Endothelial cell of hepatic sinusoid (primary cell): ENCODE data around the gene SDSL.

ENCODE experiments used
- in situ Hi-C: cut with HindIII; loops from 2 replicates; pipeline ENCODE4 v1.10.0; 2017; ENCODE audit warnings: low sequenced_read_pairs

The SDSL gene

GRCh38 chr12:113418213-113418879 is 3.8 kb upstream of the SDSL start:
- in situ Hi-C loops: no loop called here

GRCh38 chr12:113420996-113421595 is 1.1 kb upstream of the SDSL start:
- in situ Hi-C loops: no loop called here

DNA sequence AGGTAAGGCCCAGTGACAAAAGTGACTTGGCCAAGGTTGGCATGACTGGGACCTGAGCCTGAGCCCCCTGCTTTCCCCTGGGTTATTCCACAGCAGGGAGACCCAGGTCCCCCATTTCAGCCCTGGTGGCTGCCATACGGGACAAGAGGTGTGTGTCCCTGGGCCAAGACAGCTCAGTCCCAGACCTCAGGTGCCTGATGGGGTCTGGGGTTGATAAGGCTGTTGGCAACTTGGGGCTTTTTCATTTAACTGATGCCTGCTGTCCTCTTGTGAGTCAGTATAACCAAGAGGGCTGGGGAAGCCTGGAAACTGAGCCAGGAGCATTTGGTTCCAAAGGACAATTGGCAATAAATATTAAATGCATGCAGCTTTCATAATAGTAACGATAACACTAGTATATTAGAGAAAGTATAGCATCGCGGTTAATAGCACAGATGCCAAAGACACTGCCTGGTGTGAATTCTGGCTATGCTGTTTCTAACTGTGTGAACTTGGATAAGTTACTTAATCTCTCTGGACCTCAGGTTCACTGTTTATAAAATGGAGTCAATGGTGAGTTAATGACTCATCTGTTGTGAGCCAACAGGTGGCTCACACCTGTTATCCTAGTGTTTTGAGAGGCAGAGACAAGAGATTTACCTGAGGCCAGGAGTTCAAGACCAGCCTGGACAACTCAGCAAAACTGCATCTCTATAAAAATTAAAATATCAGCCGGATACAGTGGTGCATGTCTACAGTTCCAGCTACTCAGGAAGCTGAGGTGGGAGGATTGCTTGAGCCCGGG is 898 bp downstream of the SDSL start:
- in situ Hi-C loops: no loop called here

- in situ Hi-C loops: no loop called here
Measured at GRCh38 chr12:113424456-113424855, 2.3 kb downstream of the SDSL start.

DNA sequence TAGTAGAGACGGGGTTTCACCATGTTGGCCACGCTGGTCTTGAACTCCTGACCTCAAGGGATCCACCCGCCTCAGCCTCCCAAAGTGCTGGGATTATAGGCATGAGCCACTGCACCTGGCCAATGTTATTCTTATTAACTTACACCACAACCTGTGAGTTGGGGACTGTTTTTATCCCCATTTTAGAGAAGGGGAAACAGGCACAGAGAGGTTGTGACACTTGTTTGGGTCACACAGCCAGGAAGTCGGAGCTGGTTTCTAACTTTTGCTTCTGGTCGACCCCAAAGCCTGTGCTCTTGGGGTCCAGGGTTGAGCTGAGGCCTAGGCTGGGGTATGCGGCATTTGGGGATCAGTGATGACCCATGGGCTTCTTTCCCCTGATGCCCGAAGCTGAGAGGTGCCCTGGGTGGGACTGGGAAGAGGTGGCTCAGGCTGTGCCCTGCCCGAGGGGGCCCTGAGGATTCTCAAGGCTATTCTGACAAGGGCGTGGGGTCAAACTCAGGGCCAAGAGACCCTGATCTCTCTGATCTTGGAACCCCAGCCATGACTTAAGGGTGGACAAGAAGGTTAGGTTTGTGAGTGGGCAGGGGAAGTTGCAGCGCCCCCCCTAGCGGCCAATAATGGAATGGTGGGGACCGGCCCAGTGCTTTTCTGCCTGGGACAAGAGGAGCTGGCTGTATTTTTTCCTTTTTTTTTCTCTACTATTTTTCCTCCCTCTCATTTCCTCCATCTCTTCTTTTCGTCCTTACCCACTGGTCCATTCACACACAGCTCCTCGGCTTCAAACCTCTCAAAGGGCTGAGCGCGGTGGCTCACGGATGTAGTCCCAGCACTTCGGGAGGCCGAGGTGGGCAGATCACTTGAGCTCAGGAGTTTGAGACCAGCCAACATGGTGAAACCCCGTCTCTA is 3.0 kb downstream of the SDSL start:
- in situ Hi-C loops: no loop called here

- in situ Hi-C loops: no loop called here
Measured at GRCh38 chr12:113425960-113426453, 3.8 kb downstream of the SDSL start.

DNA sequence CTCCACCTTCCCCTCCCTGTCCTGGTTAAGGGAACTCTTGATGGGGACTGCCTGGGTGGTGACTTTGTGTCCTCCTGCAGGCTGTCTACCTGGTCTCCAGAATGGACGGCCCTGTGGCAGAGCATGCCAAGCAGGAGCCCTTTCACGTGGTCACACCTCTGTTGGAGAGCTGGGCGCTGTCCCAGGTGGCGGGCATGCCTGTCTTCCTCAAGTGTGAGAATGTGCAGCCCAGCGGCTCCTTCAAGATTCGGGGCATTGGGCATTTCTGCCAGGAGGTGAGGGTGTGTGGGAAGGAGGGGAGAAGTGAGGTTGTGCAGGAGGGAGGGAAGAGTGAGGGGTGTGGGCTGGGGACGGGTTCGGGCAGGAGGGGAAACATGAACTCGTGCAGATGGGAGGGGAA is 5.7 kb downstream of the SDSL start:
- in situ Hi-C loops: no loop called here

GRCh38 chr12:113428482-113428881 is 6.3 kb downstream of the SDSL start:
- in situ Hi-C loops: no loop called here

DNA sequence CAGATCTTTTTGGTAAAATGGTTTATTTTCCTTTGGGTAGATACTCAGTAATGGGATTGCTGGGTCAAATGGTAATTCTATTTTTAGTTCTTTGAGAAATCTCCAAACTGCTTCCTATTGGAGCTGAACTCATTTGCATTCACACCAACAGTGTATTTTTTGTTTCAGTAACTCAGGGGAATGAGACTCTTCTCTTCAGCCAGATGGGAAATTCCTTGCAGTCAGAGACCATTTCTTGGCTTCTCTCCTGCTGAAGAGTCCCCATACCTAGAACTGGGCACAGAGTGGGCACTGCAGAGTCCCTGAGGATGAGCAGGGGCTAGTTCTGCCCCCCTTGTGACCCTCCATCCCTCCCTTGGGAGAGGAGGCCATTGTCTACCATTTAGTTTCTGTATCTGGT is 10.8 kb downstream of the SDSL start:
- in situ Hi-C loops: no loop called here

DNA sequence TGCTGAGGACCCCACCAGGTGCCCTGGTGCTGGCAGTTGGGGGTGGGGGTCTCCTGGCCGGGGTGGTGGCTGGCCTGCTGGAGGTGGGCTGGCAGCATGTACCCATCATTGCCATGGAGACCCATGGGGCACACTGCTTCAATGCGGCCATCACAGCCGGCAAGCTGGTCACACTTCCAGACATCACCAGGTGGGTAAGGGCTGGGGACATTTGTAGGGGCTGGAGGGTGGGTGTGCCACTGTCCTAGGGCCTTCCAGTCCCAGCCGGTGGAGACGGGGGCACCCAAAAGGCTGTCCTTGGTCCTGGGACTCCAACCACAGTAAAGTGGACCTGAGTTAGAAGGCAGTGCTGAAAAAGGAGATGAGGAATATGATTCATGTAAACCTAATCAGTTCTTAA is 13.2 kb downstream of the SDSL start:
- in situ Hi-C loops: no loop called here

DNA sequence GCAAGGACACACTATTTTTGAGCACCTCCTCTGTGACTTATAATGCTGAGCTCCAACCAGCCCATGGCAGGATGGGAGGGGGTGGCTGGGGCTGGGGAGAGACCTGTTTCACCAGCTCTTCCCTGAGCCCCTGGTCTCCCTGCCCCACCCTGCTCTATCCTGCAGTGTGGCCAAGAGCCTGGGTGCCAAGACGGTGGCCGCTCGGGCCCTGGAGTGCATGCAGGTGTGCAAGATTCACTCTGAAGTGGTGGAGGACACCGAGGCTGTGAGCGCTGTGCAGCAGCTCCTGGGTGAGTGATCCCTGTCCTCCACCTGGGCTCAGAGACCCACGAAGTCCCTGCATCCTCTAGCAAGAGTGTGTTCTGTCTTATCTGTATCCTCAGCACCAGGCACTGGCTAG is 14.4 kb downstream of the SDSL start:
- in situ Hi-C loops: no loop called here

DNA sequence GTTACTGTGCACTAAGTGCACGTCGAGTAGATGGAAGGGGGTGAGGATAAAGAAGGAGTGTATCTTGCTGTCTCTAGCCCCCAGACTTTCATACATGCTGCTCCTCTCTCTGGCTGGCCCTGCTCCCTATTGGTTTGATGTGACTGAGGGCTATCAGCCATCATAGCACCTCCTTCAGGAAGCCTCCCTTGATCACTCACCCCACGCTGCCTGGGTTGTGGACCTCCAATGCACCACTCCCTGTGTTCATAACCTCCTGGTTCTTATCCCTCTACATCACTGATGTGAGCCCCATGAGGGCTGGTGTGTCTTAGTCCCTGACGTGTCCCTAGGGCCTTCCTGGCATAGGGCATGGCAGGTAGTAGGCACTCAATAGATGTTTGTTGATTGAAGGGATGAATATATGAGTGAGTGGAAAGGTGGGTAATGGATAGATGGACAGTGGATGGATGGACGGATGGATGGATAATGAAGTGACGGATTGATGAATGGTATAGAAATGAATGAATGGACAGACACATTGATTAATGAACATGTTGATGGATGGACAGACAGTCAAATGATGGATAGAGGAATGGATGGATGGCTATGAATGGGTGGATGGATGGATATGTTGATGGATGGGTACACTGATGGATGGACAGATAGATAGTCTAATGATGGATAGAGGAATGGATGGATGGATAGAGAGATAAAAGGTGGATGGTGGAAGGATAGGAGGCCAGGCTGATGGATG is 15.0 kb downstream of the SDSL start:
- in situ Hi-C loops: no loop called here

DNA sequence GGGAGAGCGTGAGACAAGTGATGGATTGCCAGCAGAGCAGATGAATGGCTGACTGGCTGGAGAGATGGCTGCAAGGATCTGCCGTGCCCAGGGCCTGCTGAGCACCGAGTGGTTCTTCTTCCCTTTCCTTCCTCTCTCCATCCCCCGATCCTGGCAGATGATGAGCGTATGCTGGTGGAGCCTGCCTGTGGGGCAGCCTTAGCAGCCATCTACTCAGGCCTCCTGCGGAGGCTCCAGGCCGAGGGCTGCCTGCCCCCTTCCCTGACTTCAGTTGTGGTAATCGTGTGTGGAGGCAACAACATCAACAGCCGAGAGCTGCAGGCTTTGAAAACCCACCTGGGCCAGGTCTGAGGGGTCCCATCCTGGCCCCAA is 15.5 kb downstream of the SDSL start:
- in situ Hi-C loops: no loop called here

- in situ Hi-C loops: no loop called here
Measured at GRCh38 chr12:113438523-113439300, 16.5 kb downstream of the SDSL start.

DNA sequence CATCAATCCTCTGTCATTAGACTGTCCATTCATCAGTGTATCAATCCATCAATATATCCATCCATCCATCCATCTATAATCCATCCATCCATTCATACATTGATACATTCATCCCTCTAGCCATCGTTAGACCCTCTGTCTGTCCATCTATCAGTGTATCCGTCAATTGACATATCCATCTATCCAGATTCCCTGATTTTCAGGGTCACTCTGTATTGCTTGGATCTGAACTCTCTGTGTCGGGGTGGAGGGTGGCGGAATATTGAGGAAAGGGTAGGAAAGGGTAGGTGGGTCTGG is 17.1 kb downstream of the SDSL start:
- in situ Hi-C loops: no loop called here

DNA sequence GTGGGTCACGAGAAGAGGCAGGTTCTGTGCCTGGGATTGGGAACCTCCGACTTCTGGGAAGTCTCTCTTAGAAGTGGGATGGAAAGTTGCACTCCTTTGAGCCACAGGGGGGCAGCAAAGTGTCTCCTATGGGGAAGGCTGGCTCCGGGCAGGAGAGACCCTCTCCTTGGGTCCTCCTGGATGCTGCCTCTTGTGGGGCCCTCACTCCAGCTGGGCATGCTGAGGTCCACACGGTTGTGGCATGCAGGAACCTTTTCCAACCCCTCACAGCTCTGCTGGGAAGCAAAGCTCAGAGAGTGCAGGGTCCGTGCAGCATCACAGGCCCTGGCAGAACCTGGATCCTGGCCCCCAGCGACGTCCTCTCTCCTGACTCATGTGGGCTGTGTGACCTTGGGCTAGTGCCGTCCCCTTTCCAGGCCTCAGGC is 17.4 kb downstream of the SDSL start:
- in situ Hi-C loops: no loop called here

GRCh38 chr12:113440336-113440735 is 18.2 kb downstream of the SDSL start:
- in situ Hi-C loops: no loop called here

GRCh38 chr12:113440947-113441782 is 19.0 kb downstream of the SDSL start:
- in situ Hi-C loops: no loop called here

GRCh38 chr12:113443030-113443539 is 20.9 kb downstream of the SDSL start:
- in situ Hi-C loops: no loop called here
